Measurements from ENCODE around the gene HGFAC.

GRCh38 chr4:3485886-3486540 lies 44.2 kb downstream of the HGFAC start:
- TF ChIP-seq POLR2A (IDR thresholded peaks at IDR 0.05) (no peak), CTCF (IDR thresholded peaks at IDR 0.05) (no peak)

All from ovary (tissue), 3 donors.